GM19395 (cell line): ENCODE results near the gene CHID1.

ENCODE experiments used
- ATAC-seq: cut with Tn5 transposase; IDR thresholded peaks from one replicate; pipeline ENCODE4 v1.9.1; 2021; ENCODE audit warnings: mild to moderate bottlenecking, moderate library complexity; ENCODE audit not compliant: unreplicated experiment

CHID1 gene

DNA sequence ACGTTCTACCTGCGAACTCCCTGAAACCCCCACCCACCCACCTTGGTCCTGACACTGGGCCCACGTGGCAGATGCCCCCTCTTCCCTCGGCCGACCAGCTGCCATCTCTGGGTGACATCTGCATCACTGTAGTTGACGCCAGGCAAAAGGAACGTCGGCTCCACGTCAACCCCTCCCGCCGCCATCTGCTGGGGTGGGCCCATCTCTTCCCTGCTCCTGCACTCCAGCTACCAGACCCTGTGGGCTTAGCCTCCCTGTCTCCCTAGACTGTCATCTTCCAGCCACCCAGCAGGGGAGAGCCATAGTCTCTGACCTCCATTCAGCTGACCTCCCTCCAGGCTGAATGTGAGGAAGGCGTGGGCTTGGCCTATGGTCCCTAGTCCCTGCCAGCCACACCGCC is 21.4 kb downstream of the CHID1 start:
- ATAC-seq: no peak

DNA sequence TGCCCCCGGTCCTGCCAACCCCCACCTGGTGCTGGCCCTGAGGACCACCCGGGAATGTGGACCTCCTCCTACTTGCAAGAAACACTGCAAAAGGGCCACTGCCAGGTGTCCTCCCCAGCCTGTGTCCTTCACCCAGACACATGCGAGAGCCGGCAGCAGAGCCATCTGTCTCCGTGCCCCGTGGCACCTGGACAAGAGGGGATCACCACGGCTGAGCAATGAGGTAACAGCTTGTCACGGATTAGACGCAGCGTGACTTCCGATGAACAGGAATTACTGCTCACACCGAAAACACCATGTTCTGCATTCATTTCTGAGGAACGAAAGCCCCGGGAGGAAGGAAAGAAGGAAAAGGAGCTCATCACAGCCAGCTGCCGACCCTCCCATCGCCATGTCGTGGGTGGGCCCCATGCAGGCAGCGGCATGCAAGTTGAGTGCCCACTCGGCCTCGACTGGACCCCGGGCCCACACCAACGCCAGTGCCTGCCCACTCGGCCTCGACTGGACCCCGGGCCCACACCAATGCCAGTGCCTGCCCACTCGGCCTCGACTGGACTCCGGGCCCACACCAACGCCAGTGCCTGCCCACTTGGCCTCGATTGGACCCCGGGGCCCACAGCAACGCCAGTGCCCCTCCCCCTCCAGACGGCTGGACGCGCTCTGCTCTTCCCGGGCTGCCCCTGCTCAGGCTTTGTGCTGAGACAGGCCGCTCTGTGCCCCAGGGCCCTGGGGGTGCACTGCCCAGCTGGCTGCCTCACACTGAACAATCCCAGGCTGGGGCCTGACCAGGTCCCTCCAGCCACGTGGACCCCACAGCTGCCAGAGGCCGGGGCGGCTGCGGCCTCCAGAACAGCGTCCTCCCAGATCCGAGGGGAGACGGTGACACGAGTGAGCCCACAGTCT is 22.0 kb downstream of the CHID1 start:
- ATAC-seq: no peak

DNA sequence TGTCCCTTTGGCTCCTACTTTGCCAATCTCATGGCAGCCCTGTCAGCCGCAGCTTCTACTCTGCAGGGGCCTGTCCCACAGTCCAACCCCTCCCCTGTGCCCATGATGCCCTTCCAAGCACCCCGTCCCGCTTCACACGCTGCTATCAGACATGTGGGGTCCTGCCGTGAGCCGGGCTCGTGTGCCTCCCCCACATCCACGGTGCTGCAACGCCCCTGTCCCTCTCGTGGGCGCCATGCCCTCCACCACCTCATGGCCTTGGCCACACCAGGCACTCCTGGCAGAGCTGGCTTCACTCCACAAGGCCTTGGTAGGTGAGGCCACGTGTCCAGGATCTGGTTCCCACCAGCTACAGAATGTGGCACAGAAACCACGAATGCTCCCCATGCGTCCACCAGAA is 23.0 kb downstream of the CHID1 start:
- no peak for ATAC-seq

DNA sequence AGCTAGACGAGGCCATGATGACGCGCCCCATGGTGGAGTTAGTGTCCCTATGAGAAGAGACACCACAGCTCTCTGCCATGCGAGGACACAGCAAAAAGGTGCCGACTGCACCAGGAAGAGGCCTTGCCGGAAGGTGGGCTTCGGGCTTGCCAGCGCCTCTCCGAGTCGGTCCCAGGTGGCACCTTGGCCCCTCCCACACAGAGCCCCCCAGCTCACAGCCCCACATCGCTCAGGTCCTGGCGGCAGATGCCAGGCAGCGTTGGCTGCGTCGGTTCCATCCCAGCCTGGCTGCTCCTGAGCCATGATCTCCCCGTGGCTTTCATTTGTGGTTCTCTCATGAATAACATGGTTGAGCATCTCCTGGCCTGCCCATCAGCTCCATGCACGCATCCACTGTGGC is 24.0 kb downstream of the CHID1 start:
- no peak for ATAC-seq

DNA sequence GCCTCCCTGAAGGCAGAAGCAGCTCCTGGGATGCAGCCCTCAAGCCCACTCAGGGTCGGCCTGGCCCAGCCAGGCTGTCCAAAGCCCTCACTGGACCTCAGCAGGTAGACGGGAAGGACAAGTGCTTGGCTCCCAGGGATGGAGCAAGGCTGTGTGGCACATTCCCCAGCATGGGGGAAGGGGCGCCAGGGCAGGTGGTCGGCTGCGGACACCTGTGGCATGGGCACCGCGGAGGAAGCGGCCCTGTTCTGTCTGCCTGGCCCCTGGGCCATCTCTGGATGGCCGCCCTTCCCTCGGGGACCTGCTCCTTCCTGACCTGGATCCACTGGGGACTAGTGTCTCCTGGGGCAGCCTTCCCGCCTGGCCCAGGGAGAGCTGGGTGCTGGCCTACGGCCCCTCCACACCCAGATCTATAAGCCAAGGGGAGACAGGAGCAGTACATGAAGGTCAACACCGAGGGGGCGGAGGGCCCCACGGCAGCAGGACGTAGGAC is 26.0 kb downstream of the CHID1 start:
- ATAC-seq: no peak

DNA sequence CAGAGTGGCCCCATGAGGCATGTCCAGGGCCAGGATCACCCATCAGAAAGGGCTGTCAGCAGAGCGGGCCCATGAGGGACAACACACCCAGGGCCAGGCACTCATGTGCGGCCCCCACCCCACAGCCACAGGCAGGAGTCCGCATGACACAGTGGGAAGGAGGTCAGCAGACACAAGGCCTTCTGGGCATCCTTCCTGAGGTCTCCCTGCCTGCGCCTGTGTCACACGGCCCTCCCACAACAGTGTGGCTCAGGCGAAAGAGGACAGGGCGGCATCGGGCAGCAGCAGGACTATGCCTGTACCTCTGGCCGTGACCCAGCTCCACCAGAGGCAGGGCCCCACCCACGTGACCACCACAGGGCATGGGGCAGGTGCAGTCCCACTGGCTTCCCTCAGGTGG is 27.1 kb downstream of the CHID1 start:
- ATAC-seq: no peak

DNA sequence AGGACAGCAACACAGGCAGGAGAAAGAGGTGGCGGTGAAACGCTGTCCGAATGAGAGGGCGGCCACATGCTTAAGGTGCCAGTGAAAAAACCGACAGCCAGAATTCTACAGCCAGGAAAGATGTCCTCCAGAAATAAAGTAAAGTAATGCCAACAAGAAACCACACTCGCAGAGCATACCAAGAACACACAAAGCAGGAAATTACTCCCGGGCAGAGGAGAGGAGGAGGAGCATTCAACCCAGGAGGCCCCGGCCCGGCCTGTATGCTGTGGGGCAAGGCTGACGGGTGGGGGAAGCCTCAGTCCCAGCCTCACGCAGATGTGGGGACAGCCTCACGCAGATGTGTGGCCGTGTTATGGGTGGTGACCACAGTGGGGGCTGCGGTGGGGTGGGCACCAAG is 28.0 kb downstream of the CHID1 start:
- no peak for ATAC-seq

DNA sequence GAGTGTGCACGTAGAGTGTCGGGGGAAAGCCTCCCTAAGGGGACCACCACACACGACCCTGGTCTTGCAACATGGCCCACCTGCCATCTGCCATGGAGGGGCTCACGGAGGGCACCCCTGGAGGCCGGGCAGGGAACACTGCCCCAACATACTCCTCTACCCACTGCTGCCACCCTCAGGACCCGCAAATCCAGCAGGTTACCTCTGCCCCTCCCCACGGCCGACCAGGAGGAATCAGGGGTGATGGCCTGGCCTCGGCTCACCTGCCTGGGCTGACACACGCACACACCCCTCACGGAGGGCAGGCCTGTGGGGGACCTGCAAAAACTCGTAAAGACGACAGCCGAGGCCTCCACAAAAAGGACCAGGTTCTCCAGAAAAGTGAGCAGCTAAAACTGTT is 30.2 kb downstream of the CHID1 start:
- no peak for ATAC-seq

DNA sequence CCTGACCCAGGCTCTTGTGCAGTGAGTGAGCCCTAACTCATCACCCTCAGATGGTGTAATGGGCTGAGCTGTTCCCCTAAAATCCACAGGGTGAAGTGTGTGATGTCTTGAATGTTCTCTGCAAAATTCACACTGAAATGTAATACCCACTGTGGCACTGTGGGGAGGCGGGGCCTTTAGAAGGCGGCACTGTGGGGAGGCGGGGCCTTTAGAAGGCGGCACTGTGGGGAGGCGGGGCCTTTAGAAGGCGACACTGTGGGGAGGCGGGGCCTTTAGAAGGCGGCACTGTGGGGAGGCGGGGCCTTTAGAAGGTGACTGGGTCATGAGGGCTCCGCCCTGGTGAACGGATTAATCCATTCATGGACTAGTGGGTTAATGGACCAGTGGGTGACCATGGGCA is 33.0 kb downstream of the CHID1 start:
- ATAC-seq: no peak

- ATAC-seq: no peak
These were observed 34.1 kb downstream of the CHID1 start for GRCh38 chr11:876545-876944.

DNA sequence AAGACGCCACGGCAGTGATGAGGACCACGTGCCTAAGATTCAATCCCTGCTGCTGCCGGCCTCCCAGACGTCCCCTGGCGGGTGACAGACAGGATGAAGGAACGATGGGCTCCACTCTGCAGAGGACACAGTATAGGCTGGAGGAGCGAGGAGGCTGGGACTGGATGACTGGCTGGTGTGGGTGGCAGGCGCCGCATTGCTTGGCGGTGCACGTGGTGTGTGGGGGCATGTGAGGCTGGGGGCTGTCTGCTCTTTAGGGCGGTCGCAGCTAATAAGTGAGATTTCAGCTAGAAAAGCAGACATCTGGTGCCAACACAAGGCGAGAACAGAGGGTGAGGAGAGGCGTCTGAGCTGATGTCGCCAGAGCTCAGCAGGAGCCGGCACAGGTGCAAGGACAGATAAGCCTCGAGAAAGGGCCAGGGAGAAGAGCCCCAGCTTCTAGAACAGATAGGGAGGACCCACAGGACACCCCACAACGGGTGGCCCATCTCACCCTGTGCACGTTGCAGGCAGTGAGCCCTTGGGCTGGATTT is 34.8 kb downstream of the CHID1 start:
- ATAC-seq: no peak

GRCh38 chr11:875203-875602 is 35.4 kb downstream of the CHID1 start:
- no peak for ATAC-seq

DNA sequence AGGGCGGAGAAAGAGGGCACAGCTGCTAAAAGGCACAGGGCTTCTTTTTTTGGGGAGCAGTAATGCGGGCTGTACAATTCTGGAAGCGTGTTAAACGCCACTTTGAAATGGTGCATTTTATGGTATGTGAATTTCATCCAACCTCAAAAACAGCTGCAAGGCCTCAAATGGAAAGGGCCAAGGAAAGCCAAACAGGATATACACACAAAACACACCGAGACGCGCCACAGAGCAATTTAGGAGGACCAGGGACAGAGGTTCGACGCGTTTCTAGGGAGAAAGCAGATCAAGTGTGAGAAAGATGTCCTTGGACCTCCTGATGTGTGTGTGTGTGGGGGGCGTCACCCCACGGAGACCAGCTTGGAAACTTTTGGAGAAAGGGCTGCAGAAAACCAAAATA is 36.9 kb downstream of the CHID1 start:
- no peak for ATAC-seq

GRCh38 chr11:872799-873198 is 37.8 kb downstream of the CHID1 start:
- no peak for ATAC-seq

- ATAC-seq: no peak
These were observed 39.1 kb downstream of the CHID1 start for GRCh38 chr11:871472-871871.

GRCh38 chr11:870418-870817 is 40.2 kb downstream of the CHID1 start:
- no peak for ATAC-seq

GRCh38 chr11:870127-870413 is 40.5 kb downstream of the CHID1 start:
- ATAC-seq: no peak

- no peak for ATAC-seq
These were observed 41.0 kb downstream of the CHID1 start for GRCh38 chr11:869399-870126.

- ATAC-seq: no peak
These were observed 41.8 kb downstream of the CHID1 start for GRCh38 chr11:868802-869201.

- ATAC-seq: no peak
These were observed 42.2 kb downstream of the CHID1 start for GRCh38 chr11:868394-868793.

- no peak for ATAC-seq
These were observed 42.7 kb downstream of the CHID1 start for GRCh38 chr11:867856-868358.

DNA sequence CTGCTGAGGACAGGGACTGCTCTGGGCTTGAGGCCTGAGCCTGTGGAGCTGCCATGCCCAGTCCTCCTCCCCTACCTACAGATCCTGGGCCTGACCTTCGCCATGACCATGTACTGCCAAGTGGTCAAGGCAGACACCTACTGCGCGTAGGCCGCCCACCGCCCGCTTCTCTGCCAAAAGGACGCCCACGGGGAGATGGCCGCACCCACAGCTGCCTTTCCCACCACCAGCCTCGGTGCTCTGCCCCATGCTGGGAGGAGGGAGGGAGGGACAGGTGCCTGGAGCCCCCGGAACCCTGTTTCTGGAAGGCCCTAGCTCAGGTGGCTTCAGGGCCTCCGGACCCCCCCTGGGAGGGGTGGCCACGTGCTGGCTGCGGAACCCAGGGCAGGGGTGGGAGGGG is 44.1 kb downstream of the CHID1 start:
- no peak for ATAC-seq
